SH-SY5Y (cell line): Measurements from ENCODE around the gene ZBTB7C.

Source experiments
- GATA2 ChIP-seq: IDR thresholded peaks from 2 replicates; pipeline ENCODE4 v1.6.1; 2011; ENCODE audit warnings: mild to moderate bottlenecking, low read depth, low read length
- GATA3 ChIP-seq: IDR thresholded peaks from 2 replicates; pipeline ENCODE4 v1.6.1; 2011; ENCODE audit warnings: low read depth, mild to moderate bottlenecking, low read length, moderate library complexity

- TF ChIP-seq GATA3 (no peak), GATA2 (no peak)
Observed at GRCh38 chr18:48013162-48013561, 396.0 kb downstream of the ZBTB7C start.
